ENCODE data around the gene HNMT.

Gene HNMT

DNA sequence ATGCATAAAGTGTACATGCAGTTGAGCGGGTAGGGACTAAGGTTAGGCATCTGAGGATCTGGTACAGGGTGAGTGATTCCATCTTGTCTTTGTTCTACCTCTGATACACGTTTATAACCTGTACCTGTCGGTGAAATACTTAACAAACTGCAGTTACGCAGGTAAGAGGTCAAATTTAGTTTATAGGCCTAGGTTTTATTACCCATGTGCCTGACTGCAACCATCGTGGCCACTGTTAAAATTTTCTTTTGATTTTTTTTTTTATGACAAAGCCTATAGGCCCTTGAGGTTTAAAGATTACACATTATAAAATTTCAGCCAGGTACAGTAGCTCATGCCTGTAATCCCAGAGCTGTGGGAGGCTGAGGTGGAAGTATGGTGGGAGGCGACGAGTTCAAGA, 15.4 kb upstream of the HNMT start:
- TF ChIP-seq CTCF (IDR thresholded peaks at IDR 0.05; ENCODE audit: insufficient read depth, low read length, poor library complexity, severe bottlenecking), result no peak
- TF ChIP-seq EZH2phosphoT487 (conservative IDR thresholded peaks at IDR 0.05; ENCODE audit: low read length), result no peak
- Histone ChIP-seq H3K36me3 (ENCODE audit: low read length) (no peaks in the 10 kb centered on the region), H2AFZ (ENCODE audit: low read depth, low read length, severe bottlenecking) (no peak overlapping the region), H3K4me3 (ENCODE audit: insufficient read depth, low read length, poor library complexity, severe bottlenecking) (no peak overlapping the region), H3K9ac (ENCODE audit: low read length) (no peak overlapping the region), H3K27ac (ENCODE audit: low read depth, low read length) (no peak overlapping the region), H3K9me2 (replicated peaks; ENCODE audit: insufficient read depth, low read length) (no peaks in the 10 kb centered on the region), H3K9me3 (ENCODE audit: insufficient read depth, low read length) (no peaks in the 10 kb centered on the region), H3F3A (ENCODE audit: insufficient read depth) (no peaks in the 10 kb centered on the region), H3K4me2 (ENCODE audit: low read depth, low read length, poor library complexity, severe bottlenecking) (no peak overlapping the region), H3K79me2 (ENCODE audit: insufficient read depth, low read length) (no peaks in the 10 kb centered on the region), H4K20me1 (ENCODE audit: low read depth, low read length) (no peaks in the 10 kb centered on the region), H3K27me3 (ENCODE audit: low read length) (no peaks in the 10 kb centered on the region)

- Histone ChIP-seq H3F3A (ENCODE audit: insufficient read depth) (no peaks in the 10 kb centered on the region), H3K36me3 (ENCODE audit: low read length) (no peaks in the 10 kb centered on the region), H2AFZ (ENCODE audit: low read depth, low read length, severe bottlenecking) (no peak overlapping the region), H3K9me2 (replicated peaks; ENCODE audit: insufficient read depth, low read length) (no peaks in the 10 kb centered on the region), H3K27ac (ENCODE audit: low read depth, low read length) (no peak overlapping the region), H3K4me2 (ENCODE audit: low read depth, low read length, poor library complexity, severe bottlenecking) (no peak overlapping the region), H3K9me3 (ENCODE audit: insufficient read depth, low read length) (no peaks in the 10 kb centered on the region), H4K20me1 (ENCODE audit: low read depth, low read length) (no peaks in the 10 kb centered on the region), H3K9ac (ENCODE audit: low read length) (no peak overlapping the region), H3K79me2 (ENCODE audit: insufficient read depth, low read length) (no peaks in the 10 kb centered on the region), H3K4me3 (ENCODE audit: insufficient read depth, low read length, poor library complexity, severe bottlenecking) (no peak overlapping the region), H3K27me3 (ENCODE audit: low read length) (no peaks in the 10 kb centered on the region)
- TF ChIP-seq EZH2phosphoT487 (conservative IDR thresholded peaks at IDR 0.05; ENCODE audit: low read length) (no peak), CTCF (IDR thresholded peaks at IDR 0.05; ENCODE audit: insufficient read depth, low read length, poor library complexity, severe bottlenecking) (no peak)
Measured at GRCh38 chr2:137950238-137950637, 14.0 kb upstream of the HNMT start.

DNA sequence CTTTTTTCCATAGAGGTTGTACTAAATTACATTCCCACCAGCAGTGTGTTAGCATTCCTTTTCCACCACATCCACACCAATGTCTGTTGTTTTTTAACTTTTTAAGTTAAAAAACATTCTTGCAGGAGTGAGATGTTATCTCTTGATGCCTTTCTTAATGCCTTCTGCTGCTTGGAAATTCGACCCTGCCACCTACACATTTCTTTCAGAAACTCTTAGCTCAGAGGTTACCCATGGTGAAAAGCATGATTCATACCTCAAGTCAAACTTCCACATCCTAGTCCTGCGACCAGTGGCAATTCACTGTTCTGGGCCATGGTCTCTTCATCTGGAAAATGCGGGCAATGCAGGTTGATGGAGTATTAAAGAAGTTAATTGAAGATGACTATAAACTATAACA, 12.7 kb upstream of the HNMT start:
- Histone ChIP-seq H3K4me3 (ENCODE audit: insufficient read depth, low read length, poor library complexity, severe bottlenecking) (no peak overlapping the region), H3K27me3 (ENCODE audit: low read length) (no peaks in the 10 kb centered on the region), H3F3A (ENCODE audit: insufficient read depth) (no peaks in the 10 kb centered on the region), H2AFZ (ENCODE audit: low read depth, low read length, severe bottlenecking) (no peak overlapping the region), H3K79me2 (ENCODE audit: insufficient read depth, low read length) (no peaks in the 10 kb centered on the region), H3K27ac (ENCODE audit: low read depth, low read length) (no peak overlapping the region), H3K4me2 (ENCODE audit: low read depth, low read length, poor library complexity, severe bottlenecking) (no peak overlapping the region), H3K9me3 (ENCODE audit: insufficient read depth, low read length) (no peaks in the 10 kb centered on the region), H4K20me1 (ENCODE audit: low read depth, low read length) (no peaks in the 10 kb centered on the region), H3K9ac (ENCODE audit: low read length) (no peak overlapping the region), H3K9me2 (replicated peaks; ENCODE audit: insufficient read depth, low read length) (no peaks in the 10 kb centered on the region), H3K36me3 (ENCODE audit: low read length) (no peaks in the 10 kb centered on the region)
- TF ChIP-seq CTCF (IDR thresholded peaks at IDR 0.05; ENCODE audit: insufficient read depth, low read length, poor library complexity, severe bottlenecking), result no peak
- TF ChIP-seq EZH2phosphoT487 (conservative IDR thresholded peaks at IDR 0.05; ENCODE audit: low read length), result no peak
